ENCODE measurements around the gene ZNF571.

GRCh38 chr19:37519890-37520289 lies 74.7 kb downstream of the ZNF571 start:
- TF ChIP-seq POLR2AphosphoS5 (IDR thresholded peaks at IDR 0.05) (no peak), POLR2A (IDR thresholded peaks at IDR 0.05) (no peak)
- TF ChIP-seq, protein P1, sequence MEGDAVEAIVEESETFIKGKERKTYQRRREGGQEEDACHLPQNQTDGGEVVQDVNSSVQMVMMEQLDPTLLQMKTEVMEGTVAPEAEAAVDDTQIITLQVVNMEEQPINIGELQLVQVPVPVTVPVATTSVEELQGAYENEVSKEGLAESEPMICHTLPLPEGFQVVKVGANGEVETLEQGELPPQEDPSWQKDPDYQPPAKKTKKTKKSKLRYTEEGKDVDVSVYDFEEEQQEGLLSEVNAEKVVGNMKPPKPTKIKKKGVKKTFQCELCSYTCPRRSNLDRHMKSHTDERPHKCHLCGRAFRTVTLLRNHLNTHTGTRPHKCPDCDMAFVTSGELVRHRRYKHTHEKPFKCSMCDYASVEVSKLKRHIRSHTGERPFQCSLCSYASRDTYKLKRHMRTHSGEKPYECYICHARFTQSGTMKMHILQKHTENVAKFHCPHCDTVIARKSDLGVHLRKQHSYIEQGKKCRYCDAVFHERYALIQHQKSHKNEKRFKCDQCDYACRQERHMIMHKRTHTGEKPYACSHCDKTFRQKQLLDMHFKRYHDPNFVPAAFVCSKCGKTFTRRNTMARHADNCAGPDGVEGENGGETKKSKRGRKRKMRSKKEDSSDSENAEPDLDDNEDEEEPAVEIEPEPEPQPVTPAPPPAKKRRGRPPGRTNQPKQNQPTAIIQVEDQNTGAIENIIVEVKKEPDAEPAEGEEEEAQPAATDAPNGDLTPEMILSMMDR (IDR thresholded peaks at IDR 0.05): no peak
